Right renal cortex interstitium (tissue), 3 donors: ENCODE results near the gene BACH2. TPM values are rescaled to one million over a fixed set of nuclear protein-coding genes. Genes with fewer than 3 reads are reported as not detected.
"Not testable (repeated sequence)": the region's sequence is repeated elsewhere in the genome, so short reads cannot be mapped to it uniquely, and the experiment has no call there.

Experiments
- DNase-seq, 3 donors: peaks; one replicate each; pipeline ENCODE4 v3.0.0-alpha.2; 2013; ENCODE audit warnings: low read depth in 3 of 3, low spot score in 2 of 3
- polyA plus RNA-seq, 3 donors: library from polyadenylated mRNA; unstranded; fragments of 120-200 nt; gene quantifications; one replicate each; pipeline ENCODE4 v1.2.1, GENCODE V29; 2013; ENCODE audit not compliant: insufficient read length in 3 of 3

The BACH2 gene
- 10 to 100 TPM in 1 of 3 donors, 1 to 10 TPM in 2; 9.1 to 11.3 (median 10.0) TPM for polyA plus RNA-seq

GRCh38 chr6:90296341-90297114, at the start of gene BACH2:
BACH2 (minus strand) TSS chr6:90296843; CDS start chr6:90008844, 287,999 bp downstream.
- no peak for DNase-seq

GRCh38 chr6:90343576-90343975, 46.9 kb upstream of the BACH2 start:
- DNase-seq = no peak

- no peak for DNase-seq
These were observed 41.8 kb upstream of the BACH2 start for GRCh38 chr6:90338409-90338808.

- DNase-seq = no peak
These were observed 39.8 kb upstream of the BACH2 start for GRCh38 chr6:90336388-90336947.

- DNase-seq = no peak
These were observed 37.3 kb upstream of the BACH2 start for GRCh38 chr6:90333928-90334327.

GRCh38 chr6:90332978-90333543, 36.4 kb upstream of the BACH2 start:
- not testable (repeated sequence) for DNase-seq

GRCh38 chr6:90329386-90330077, 32.9 kb upstream of the BACH2 start:
- DNase-seq = no peak

GRCh38 chr6:90328004-90328403, 31.4 kb upstream of the BACH2 start:
- DNase-seq = no peak

- DNase-seq = no peak
These were observed 29.9 kb upstream of the BACH2 start for GRCh38 chr6:90326404-90327057.

GRCh38 chr6:90323706-90324105, 27.1 kb upstream of the BACH2 start:
- no peak for DNase-seq

GRCh38 chr6:90322976-90323474, 26.4 kb upstream of the BACH2 start:
- DNase-seq = no peak

- DNase-seq = no peak
These were observed 23.5 kb upstream of the BACH2 start for GRCh38 chr6:90319979-90320685.

- DNase-seq = no peak
These were observed 22.4 kb upstream of the BACH2 start for GRCh38 chr6:90319044-90319443.

- DNase-seq = no peak
These were observed 19.3 kb upstream of the BACH2 start for GRCh38 chr6:90315986-90316385.

- no peak for DNase-seq
These were observed 18.8 kb upstream of the BACH2 start for GRCh38 chr6:90315354-90315950.

- DNase-seq = no peak
These were observed 17.9 kb upstream of the BACH2 start for GRCh38 chr6:90314514-90314913.

GRCh38 chr6:90311569-90311968, 14.9 kb upstream of the BACH2 start:
- no peak for DNase-seq

- DNase-seq = no peak
These were observed 9.3 kb upstream of the BACH2 start for GRCh38 chr6:90305800-90306448.

GRCh38 chr6:90304308-90304707, 7.7 kb upstream of the BACH2 start:
- DNase-seq = no peak
